Kidney (tissue), 14 donors: ENCODE results near the gene CEP126. TPM values are rescaled to one million over a fixed set of nuclear protein-coding genes. Genes with fewer than 3 reads are reported as not detected.

ENCODE experiments used
- DNase-seq, 5 donors: peaks; one replicate each; pipeline ENCODE4 v3.0.0-alpha.2; 2013 to 2020
- FAIRE-seq: peaks from 2 replicates; lab custom pipeline; 2012; peaks lifted over from hg19 to GRCh38; lab: Jason Lieb, UNC
- H3K27ac ChIP-seq, 2 donors: one replicate each; pipeline ENCODE4 v1.7.0; 2013; ENCODE audit warnings: low read depth in 2 of 2, low read length in 2 of 2, inconsistent platforms in 1 of 2
- H3K27me3 ChIP-seq: one replicate; pipeline ENCODE4 v1.7.1; 2013; ENCODE audit warnings: low read length, inconsistent platforms; ENCODE audit not compliant: control insufficient read depth, insufficient read depth
- H3K36me3 ChIP-seq, 3 donors: one replicate each; pipeline versions ENCODE4 v1.7.0 to v1.7.1; 2013; ENCODE audit warnings: low read length in 3 of 3, control low read depth in 1 of 3, inconsistent platforms in 1 of 3; ENCODE audit not compliant: insufficient read depth in 3 of 3, control insufficient read depth in 2 of 3
- H3K4me1 ChIP-seq, 3 donors: one replicate each; pipeline versions ENCODE4 v1.7.0 to v1.7.1; 2013; ENCODE audit warnings: low read length in 3 of 3, inconsistent platforms in 1 of 3, low read depth in 1 of 3; ENCODE audit not compliant: control insufficient read depth in 2 of 3, insufficient read depth in 2 of 3
- H3K4me3 ChIP-seq, 3 donors: one replicate each; pipeline versions ENCODE4 v1.7.0 to v1.8.1; 2013; ENCODE audit warnings: low read length in 3 of 3, control low read depth in 1 of 3, inconsistent platforms in 1 of 3
- H3K9ac ChIP-seq, 3 donors: one replicate each; pipeline versions ENCODE4 v1.7.0 to v1.7.1; 2013; ENCODE audit warnings: low read length in 3 of 3, control low read depth in 1 of 3, inconsistent platforms in 1 of 3
- H3K9me3 ChIP-seq, 3 donors: one replicate each; pipeline versions ENCODE4 v1.7.0 to v1.7.1; 2013; ENCODE audit warnings: low read length in 3 of 3, control low read depth in 1 of 3, inconsistent platforms in 1 of 3; ENCODE audit not compliant: control insufficient read depth in 2 of 3, insufficient read depth in 1 of 3
- intact Hi-C: fragments of 100-400 bp; cut with DNase I; formaldehyde crosslinking; loops from one replicate; pipeline ENCODE4 v1.11.1; 2022
- polyA plus RNA-seq: library from polyadenylated mRNA; stranded (reverse); fragments of 350-450 nt; fragmentation: Illumina TruSeq; extraction: RNeasy Lipid Tissue Mini Kit (QIAGEN cat#74804); gene quantifications from one replicate; pipeline ENCODE4 v1.2.3, GENCODE V29; 2014; ENCODE audit warnings: low read depth, low replicate concordance; ENCODE audit not compliant: insufficient read depth
- total RNA-seq: library from RNA; stranded (reverse); fragmentation: NEBNext Ultra II Directional; extraction: Animal tissue kit (Norgen Biotek cat#: 25700); gene quantifications from one replicate; pipeline ENCODE4 v1.2.1, GENCODE V29; 2021
- TF ChIP-seq, protein P1 (sequence below): IDR thresholded peaks from 3 replicates; pipeline ENCODE4 v1.5.1; 2012; ENCODE audit warnings: mild to moderate bottlenecking, moderate library complexity, borderline replicate concordance; ENCODE audit not compliant: insufficient read depth; ENCODE audit errors: extremely low read depth
- donor health status: control.
- donor health status: control.
- donor health status: control.
- donor health status: control.
- donor health status: control.
- donor health status: DM: yes; HTN: yes; CAD: no.
- donor health status: Normal renal cell carcinoma (clear cell type).

Gene CEP126
- total and polyA plus RNA-seq, 2 donors from 2014 or later = 5.1 to 5.3 TPM

- TF ChIP-seq, protein P1, sequence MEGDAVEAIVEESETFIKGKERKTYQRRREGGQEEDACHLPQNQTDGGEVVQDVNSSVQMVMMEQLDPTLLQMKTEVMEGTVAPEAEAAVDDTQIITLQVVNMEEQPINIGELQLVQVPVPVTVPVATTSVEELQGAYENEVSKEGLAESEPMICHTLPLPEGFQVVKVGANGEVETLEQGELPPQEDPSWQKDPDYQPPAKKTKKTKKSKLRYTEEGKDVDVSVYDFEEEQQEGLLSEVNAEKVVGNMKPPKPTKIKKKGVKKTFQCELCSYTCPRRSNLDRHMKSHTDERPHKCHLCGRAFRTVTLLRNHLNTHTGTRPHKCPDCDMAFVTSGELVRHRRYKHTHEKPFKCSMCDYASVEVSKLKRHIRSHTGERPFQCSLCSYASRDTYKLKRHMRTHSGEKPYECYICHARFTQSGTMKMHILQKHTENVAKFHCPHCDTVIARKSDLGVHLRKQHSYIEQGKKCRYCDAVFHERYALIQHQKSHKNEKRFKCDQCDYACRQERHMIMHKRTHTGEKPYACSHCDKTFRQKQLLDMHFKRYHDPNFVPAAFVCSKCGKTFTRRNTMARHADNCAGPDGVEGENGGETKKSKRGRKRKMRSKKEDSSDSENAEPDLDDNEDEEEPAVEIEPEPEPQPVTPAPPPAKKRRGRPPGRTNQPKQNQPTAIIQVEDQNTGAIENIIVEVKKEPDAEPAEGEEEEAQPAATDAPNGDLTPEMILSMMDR = peak; percentile 46
- H3K27me3 ChIP-seq = no peaks in the 10 kb centered on the region
- no peaks in the 10 kb centered on the region for H3K36me3 ChIP-seq
- H3K9ac ChIP-seq = no peak overlapping the region
- H3K27ac ChIP-seq = no peak overlapping the region
- DNase-seq = peak in 3 of 5 donors; percentile 22 to 75 (median 66)
- H3K4me1 ChIP-seq = peaks cover 0 to 4% (median 0%) of the 10 kb centered on the region in 3 donors
- H3K9me3 ChIP-seq = no peaks in the 10 kb centered on the region
- FAIRE-seq = peak; percentile 99
- H3K4me3 ChIP-seq = no peak overlapping the region
- intact Hi-C loops = loop anchor here (10.0 kb wide), 1 partner anchor 143 kb away; no protein-coding TSS in a partner anchor
Measured at GRCh38 chr11:102007567-102008437, 93.0 kb downstream of the CEP126 start.

- H3K27ac ChIP-seq = no peak overlapping the region
- peak in 4 of 5 donors; percentile 34 to 74 (median 44) for DNase-seq
Measured at GRCh38 chr11:102010776-102011494, 96.1 kb downstream of the CEP126 start.

DNA sequence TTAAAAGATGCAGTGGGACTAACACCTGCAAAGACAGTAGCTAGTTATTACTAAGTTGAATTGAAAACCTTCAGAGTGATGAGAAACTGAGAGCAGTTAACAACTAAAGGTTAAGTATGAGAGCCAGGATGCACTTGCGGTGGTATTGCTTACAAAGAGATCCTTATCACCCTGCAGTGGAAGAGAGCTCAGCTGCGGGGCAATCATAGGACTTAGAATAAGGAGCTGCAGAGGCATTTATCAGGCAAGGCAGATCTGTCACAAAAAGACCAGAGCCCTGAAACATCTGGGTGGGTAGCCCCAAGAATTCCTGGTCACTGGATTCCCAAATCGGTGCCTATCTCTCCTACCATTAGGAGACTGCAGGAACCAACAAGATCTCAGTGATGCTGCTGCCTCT, 98.1 kb downstream of the CEP126 start:
- H3K36me3 ChIP-seq = no peaks in the 10 kb centered on the region
- intact Hi-C loops = no loop called here

More at GRCh38 chr11:102010776-102011494, 96.1 kb downstream of the CEP126 start:
- TF ChIP-seq, protein P1 = no peak
- no peaks in the 10 kb centered on the region for H3K36me3 ChIP-seq
- no peaks in the 10 kb centered on the region for H3K9me3 ChIP-seq
- H3K9ac ChIP-seq = no peak overlapping the region
- H3K4me1 ChIP-seq = peaks cover 0 to 4% (median 0%) of the 10 kb centered on the region in 3 donors
- H3K4me3 ChIP-seq = no peak overlapping the region
- H3K27me3 ChIP-seq = no peaks in the 10 kb centered on the region
- no peak for FAIRE-seq
- intact Hi-C loops = no loop called here

More for the DNA sequence above, 98.1 kb downstream of the CEP126 start:
- DNase-seq (no peak), FAIRE-seq (no peak)
- Histone ChIP-seq H3K4me1 (no peaks in the 10 kb centered on the region), H3K9ac (no peak overlapping the region), H3K4me3 (no peak overlapping the region), H3K27me3 (no peaks in the 10 kb centered on the region), H3K27ac (no peak overlapping the region), H3K9me3 (no peaks in the 10 kb centered on the region)
- TF ChIP-seq, protein P1 = no peak
